Retinal pigment epithelial cell (primary cell): Measurements from ENCODE around the gene IFT81.
"Not testable (repeated sequence)": the region's sequence is repeated elsewhere in the genome, so short reads cannot be mapped to it uniquely, and the experiment has no call there.

Experiments
- DNase-seq: peaks from one replicate; pipeline ENCODE4 v3.0.0-alpha.2; 2010; ENCODE audit warnings: low read depth
- H3K4me3 ChIP-seq: 2 replicates; pipeline ENCODE4 v1.5.1; 2011; ENCODE audit warnings: mild to moderate bottlenecking, low read length, control low read depth, moderate library complexity
- CTCF ChIP-seq: conservative IDR thresholded peaks from 2 replicates; pipeline ENCODE4 v1.5.1; 2011; ENCODE audit warnings: low read depth, low read length, control low read depth, inconsistent platforms

IFT81 gene

DNA sequence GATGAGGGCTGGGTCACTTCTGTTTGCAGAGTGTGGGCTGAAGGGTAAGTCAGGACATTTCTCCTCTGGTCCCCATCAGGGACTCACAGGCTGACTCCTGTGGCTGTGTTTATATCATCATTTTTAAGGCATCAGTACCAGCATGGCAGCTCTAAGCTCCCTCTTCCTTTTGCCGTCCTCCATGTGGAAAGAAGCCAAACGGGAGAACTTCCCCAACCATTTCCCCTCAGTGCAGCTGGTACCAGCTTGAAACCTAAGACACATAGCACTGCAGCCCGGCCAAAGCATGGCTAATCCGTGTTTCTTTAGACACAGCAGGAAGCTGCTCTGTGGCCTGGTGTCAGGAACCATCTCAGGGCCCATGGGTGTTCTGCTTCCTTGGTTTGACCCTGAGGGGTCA, 124.9 kb downstream of the IFT81 start:
- no peak for DNase-seq
- no peak for TF ChIP-seq CTCF

DNA sequence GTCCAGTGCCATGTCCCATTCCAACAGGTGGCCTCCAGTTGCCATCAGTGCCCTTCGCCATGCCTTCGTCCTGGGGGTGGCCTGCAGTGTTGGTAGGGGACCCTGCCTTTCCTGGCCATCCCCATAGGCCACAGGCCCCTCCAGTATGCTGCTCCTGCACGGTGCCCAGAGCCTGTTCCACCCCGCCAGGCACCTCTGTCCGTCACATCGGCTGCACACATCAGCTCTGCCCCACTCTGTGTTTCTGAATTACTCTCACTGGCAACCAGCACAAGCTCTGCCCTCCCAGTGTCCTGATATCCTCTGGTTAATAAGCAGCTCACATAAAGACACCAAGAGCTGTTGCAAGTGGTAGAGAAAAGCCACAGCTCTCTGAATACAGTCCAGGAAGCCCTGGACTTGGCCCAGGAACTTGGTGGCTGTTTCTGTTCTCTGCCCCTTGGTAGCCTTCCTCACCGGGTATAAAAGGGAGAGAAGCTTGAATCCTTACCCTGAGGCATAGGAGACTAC, 125.6 kb downstream of the IFT81 start:
- no peak for TF ChIP-seq CTCF
- no peak overlapping the region for H3K4me3 ChIP-seq
- DNase-seq, result no peak

More for the DNA sequence above, 124.9 kb downstream of the IFT81 start:
- no peak overlapping the region for H3K4me3 ChIP-seq

GRCh38 chr12:110251381-110251780, 127.2 kb downstream of the IFT81 start:
- no peak for TF ChIP-seq CTCF
- no peak overlapping the region for H3K4me3 ChIP-seq
- no peak for DNase-seq

GRCh38 chr12:110252716-110253115, 128.6 kb downstream of the IFT81 start:
- no peak for TF ChIP-seq CTCF
- H3K4me3 ChIP-seq, result no peak overlapping the region
- DNase-seq, result no peak

DNA sequence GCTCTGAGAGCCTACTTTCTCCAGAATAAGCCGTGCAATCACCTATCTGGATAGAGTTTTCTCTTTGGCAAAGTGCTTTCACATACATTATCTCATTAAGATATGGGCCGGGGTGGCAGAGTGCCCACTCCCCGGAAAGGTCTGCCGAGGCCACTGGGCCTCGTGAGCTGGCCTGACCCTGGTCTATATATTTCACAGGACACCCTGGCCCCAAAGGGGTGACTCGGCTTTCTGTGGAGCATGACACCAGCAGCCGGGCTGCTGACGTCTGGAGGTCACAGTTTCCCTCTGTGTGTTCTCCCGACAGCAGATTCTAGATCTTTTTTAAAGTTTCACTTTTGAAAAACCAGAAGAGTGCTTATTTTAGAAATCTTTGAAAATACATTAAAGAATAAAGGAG, 129.0 kb downstream of the IFT81 start:
- peak; percentile 18 for DNase-seq
- peak overlapping the region; percentile 9 for H3K4me3 ChIP-seq
- TF ChIP-seq CTCF, result no peak

DNA sequence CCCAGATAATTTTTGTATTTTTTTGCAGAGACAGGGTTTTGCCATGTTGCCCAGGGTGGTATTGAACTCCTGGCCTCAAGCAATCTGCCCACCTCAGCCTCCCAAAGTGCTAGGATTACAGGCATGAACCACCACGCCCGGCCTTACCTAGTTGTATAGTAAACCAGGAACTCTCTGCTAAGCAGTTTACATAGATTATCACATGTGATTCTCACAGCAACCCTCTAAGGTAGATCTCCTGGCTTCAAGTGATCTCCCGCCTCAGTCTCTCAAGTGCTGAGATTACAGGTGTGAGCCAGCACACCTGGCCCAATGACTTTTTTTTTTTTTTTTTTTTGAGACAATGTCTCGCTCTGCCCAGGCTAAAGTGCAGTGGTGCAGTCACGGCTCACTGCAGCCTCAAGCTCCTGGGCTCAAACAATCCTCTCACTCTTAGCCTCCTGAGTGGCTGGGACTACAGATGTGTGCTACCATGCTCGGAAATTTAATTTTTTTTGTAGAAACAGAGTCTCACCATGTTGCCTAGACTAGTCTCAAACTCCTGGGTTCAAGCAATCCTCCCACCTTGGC, 130.9 kb downstream of the IFT81 start:
- TF ChIP-seq CTCF, result no peak
- H3K4me3 ChIP-seq, result no peak overlapping the region
- DNase-seq, result no peak

DNA sequence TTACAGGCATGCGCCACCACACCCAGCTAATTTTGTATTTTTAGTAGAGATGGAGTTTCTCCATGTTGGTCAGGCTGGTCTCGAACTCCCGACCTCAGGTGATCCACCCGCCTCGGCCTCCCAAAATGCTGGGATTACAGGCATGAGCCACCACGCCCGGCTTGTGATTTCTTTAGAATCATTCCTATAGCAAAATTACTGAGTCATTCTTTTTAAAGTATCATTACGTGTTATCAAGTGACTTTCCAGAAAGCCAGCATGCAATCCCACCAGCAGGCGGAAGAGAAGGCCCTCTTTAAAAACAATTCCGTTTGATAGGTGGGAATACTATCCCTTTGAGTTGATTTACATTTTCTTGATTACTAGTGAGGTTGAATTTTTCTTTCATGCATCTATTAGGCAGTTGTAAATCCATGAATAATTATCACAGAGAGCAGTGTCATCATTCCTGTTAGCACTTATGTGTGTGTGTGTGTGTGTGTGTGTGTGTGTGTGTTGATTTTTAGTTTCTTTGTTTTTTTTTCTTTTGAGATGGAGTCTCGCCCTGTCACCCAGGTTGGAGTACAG, 131.8 kb downstream of the IFT81 start:
- not testable (repeated sequence) for H3K4me3 ChIP-seq, DNase-seq
